ENCODE measurements around the gene ZCCHC2. TPM values are rescaled to one million over a fixed set of nuclear protein-coding genes. Genes with fewer than 3 reads are reported as not detected.

The ZCCHC2 gene
- total and polyA plus RNA-seq, 2 donors (not counting 3 experiments of a cell fraction or from before 2014, with no cell fraction given), result 16.2 to 27.2 TPM

DNA sequence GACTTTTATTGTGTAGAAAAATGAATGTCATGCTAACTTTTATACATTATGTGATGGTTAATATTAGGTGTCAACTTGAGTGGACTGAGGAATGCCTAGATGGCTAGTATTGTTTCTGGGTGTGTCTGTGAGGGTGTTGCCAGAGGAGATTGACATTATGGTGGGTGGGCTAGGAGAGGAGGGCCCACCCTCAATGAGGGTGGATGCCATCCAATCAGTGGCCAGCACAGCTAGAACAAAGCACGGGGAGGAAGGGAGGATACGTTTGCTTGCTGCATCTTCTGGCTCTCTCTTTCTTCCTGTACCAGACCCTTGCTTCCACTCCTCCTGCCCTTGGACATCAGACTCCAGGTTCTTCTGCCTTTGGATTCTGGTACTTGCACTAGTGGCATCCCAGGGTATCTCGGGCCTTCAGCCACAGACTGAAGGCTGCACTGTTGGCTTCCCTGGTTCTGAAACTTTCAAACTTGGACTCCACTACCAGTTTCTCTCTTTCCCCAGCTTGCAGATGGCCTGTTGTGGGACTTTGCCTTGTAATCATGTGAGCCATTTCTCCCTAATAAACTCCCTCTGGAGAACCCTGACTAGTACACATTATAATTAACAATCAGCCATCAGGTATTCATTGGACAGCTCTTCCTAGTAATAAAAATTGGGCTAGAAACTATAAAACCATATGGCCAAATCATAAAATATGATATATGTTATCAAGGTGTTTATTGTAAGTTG, 31.7 kb upstream of the ZCCHC2 start:
- H2AFZ ChIP-seq (ENCODE audit: low read depth, low read length), result no peak overlapping the region
- DNase-seq (ENCODE audit: low read depth, low spot score), result no peak
- H3K79me2 ChIP-seq (ENCODE audit: control insufficient read depth, insufficient read depth, low read length), result no peaks in the 10 kb centered on the region
- H3K4me2 ChIP-seq (ENCODE audit: insufficient read depth, low read length), result no peak overlapping the region
- H3K27me3 ChIP-seq (ENCODE audit: control insufficient read depth in 2 of 2, insufficient read depth in 2 of 2, low read length in 2 of 2), result no peaks in the 10 kb centered on the region
- dilution Hi-C loops (cut with MboI; ENCODE audit: extremely low pct_ligation_motif_present, low sequenced_read_pairs), result no loop called here
- intact Hi-C loops (cut with micrococcal nuclease), result no loop called here
- H3K9me1 ChIP-seq (replicated peaks; ENCODE audit: control insufficient read depth, extremely low read depth, insufficient read depth, low read length), result no peaks in the 10 kb centered on the region
- no peaks in the 10 kb centered on the region for H3K9me3 ChIP-seq (replicated peaks; ENCODE audit: control insufficient read depth, insufficient read depth, low read length)
- FAIRE-seq, result no peak
- H3K9ac ChIP-seq (replicated peaks; ENCODE audit: extremely low read depth, insufficient read depth, low read length), result no peak overlapping the region
- H3K27ac ChIP-seq (ENCODE audit: insufficient read depth, low read depth, low read length), result no peak overlapping the region
- POLR2A ChIA-PET, result no interaction called here
- BruUV-seq (replicated peaks), result no TSS peak
- H4K20me1 ChIP-seq (replicated peaks; ENCODE audit: control insufficient read depth, extremely low read depth, insufficient read depth, low read length), result no peaks in the 10 kb centered on the region
- TF ChIP-seq, protein P1, sequence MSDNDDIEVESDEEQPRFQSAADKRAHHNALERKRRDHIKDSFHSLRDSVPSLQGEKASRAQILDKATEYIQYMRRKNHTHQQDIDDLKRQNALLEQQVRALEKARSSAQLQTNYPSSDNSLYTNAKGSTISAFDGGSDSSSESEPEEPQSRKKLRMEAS (IDR thresholded peaks at IDR 0.05; ENCODE audit: insufficient read depth, insufficient read length), result no peak
- TF ChIP-seq GATA2 (IDR thresholded peaks at IDR 0.05; ENCODE audit: insufficient read depth, insufficient read length, low read depth, low read length), result no peak
- no peak for TF ChIP-seq POLR2A (IDR thresholded peaks at IDR 0.05; ENCODE audit: low read depth, low read length)
- no peak for TF ChIP-seq MYC (IDR thresholded peaks at IDR 0.05; ENCODE audit: low read depth, low read length)
- TF ChIP-seq, protein P2, sequence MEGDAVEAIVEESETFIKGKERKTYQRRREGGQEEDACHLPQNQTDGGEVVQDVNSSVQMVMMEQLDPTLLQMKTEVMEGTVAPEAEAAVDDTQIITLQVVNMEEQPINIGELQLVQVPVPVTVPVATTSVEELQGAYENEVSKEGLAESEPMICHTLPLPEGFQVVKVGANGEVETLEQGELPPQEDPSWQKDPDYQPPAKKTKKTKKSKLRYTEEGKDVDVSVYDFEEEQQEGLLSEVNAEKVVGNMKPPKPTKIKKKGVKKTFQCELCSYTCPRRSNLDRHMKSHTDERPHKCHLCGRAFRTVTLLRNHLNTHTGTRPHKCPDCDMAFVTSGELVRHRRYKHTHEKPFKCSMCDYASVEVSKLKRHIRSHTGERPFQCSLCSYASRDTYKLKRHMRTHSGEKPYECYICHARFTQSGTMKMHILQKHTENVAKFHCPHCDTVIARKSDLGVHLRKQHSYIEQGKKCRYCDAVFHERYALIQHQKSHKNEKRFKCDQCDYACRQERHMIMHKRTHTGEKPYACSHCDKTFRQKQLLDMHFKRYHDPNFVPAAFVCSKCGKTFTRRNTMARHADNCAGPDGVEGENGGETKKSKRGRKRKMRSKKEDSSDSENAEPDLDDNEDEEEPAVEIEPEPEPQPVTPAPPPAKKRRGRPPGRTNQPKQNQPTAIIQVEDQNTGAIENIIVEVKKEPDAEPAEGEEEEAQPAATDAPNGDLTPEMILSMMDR (IDR thresholded peaks at IDR 0.05; ENCODE audit: extremely low read depth in 1 of 2, insufficient read depth in 1 of 2, low read depth in 1 of 2, low read length in 2 of 2), result no peak
- no peak for TF ChIP-seq FOS (IDR thresholded peaks at IDR 0.05; ENCODE audit: borderline replicate concordance, insufficient read depth, low read length)
- no peak for TF ChIP-seq EZH2 (IDR thresholded peaks at IDR 0.05; ENCODE audit: borderline replicate concordance, low read depth, low read length, severe bottlenecking)
- TF ChIP-seq POLR2AphosphoS5 (IDR thresholded peaks at IDR 0.05; ENCODE audit: insufficient read depth, low read depth, low read length), result no peak
- H3K4me3 ChIP-seq (replicated peaks in 1 of 3; ENCODE audit: insufficient read depth in 1 of 3, low read depth in 1 of 3, low read length in 3 of 3), result no peak overlapping the region
- H3K36me3 ChIP-seq (ENCODE audit: control insufficient read depth in 2 of 2, extremely low read depth in 1 of 2, insufficient read depth in 2 of 2, low read length in 2 of 2), result no peaks in the 10 kb centered on the region
- CTCF ChIA-PET, result interaction anchor here (1.7 kb wide), 1 partner anchor 65 kb away, joined by 5 read pairs; no protein-coding TSS in a partner anchor
- peaks cover 10% of the 10 kb centered on the region for H3K4me1 ChIP-seq (ENCODE audit: control insufficient read depth, extremely low read depth, insufficient read depth, low read length)

All from endothelial cell of umbilical vein (primary cell).